Pancreas (tissue), 10 donors: Measurements from ENCODE around the gene C10orf71. TPM values are rescaled to one million over a fixed set of nuclear protein-coding genes. Genes with fewer than 3 reads are reported as not detected.

Source experiments
- ATAC-seq, 4 donors: fragments of 200-7000 bp; cut with Tn5 transposase; one replicate each; pipeline versions ENCODE4 v1.8.0 to v1.9.1; 2020; ENCODE audit warnings: mild to moderate bottlenecking in 4 of 4, moderate library complexity in 4 of 4
- DNase-seq, 6 donors: peaks; one replicate each; pipeline ENCODE4 v3.0.0-alpha.2; 2020
- FAIRE-seq: peaks from 2 replicates; lab custom pipeline; 2012; peaks lifted over from hg19 to GRCh38; lab: Jason Lieb, UNC
- H3K27ac ChIP-seq, 4 donors: fragments of 200-600 bp; sonication (generic); 1 replicate in 3 of 4; 2 replicates in 1 of 4; pipeline versions ENCODE4 v1.5.0 to v1.8.0; 2020
- H3K27me3 ChIP-seq, 4 donors: fragments of 200-600 bp; one replicate each; pipeline ENCODE4 v1.8.0; 2021
- H3K36me3 ChIP-seq, 3 donors: fragments of 200-600 bp; sonication (generic) in 1 of 3; one replicate each; pipeline versions ENCODE4 v1.5.0 to v1.8.0; 2020 to 2021
- H3K4me1 ChIP-seq, 3 donors: fragments of 200-600 bp; one replicate each; pipeline ENCODE4 v1.8.0; 2021
- H3K4me3 ChIP-seq, 4 donors: fragments of 200-600 bp; sonication (generic) in 2 of 4; one replicate each; pipeline versions ENCODE4 v1.5.0 to v1.8.0; 2020 to 2021
- H3K9me3 ChIP-seq, 4 donors: fragments of 200-600 bp; one replicate each; pipeline ENCODE4 v1.8.0; 2021
- CTCF ChIP-seq, 4 donors: fragments of 200-600 bp; sonication (generic) in 3 of 4; IDR thresholded peaks; one replicate each; pipeline versions ENCODE4 v1.5.0 to v1.8.0; 2021; ENCODE audit warnings: antibody characterized with exemption in 4 of 4
- WGBS, 2 donors: extraction: QIAGEN DNeasy Blood & Tissue Kit; methylation state at CpG; one replicate each; pipeline ENCODE4 v1.1.7; 2013; 5-methylcytosine and 5-hydroxymethylcytosine counted together
- intact Hi-C, 3 donors: fragments of 100-400 bp; cut with DNase I; formaldehyde crosslinking; loops; one replicate each; pipeline versions ENCODE4 v1.11.1 to v1.14.2; 2022
- polyA plus RNA-seq, 2 donors: library from polyadenylated mRNA; stranded (reverse); fragments of 200-250 nt; gene quantifications; one replicate each; pipeline ENCODE4 v1.2.3, GENCODE V29; 2013
- total RNA-seq, 6 donors: library from RNA; stranded (reverse); fragmentation: NEBNext Ultra II Directional in 4 of 6; extraction: Animal tissue kit (Norgen Biotek cat#: 25700) in 4 of 6; gene quantifications; one replicate each; pipeline versions ENCODE4 v1.2.1 to v1.2.4, GENCODE V29; 2021 to 2023
- donor health status: healthy with polysubstance abuse.
- donor health status: DM: no; HTN: no; CAD: no; lungs with moderate emphysema.
- donor health status: DM: no; HTN: no; CAD: no.
- donor health status: control.
- donor health status: control.
- donor health status: Bipolar disorder and iron deficiency.
- donor health status: DM: yes; HTN: yes; CAD: no.
- donor health status: DM: no; HTN: no; CAD: no.
- donor health status: DM: no; HTN: no; CAD: no.
- donor health status: DM: yes; HTN: yes; CAD: no.

C10orf71 gene
- total and polyA plus RNA-seq, 8 donors: 0.07 to 2.6 (median 0.50) TPM

GRCh38 chr10:49347342-49347741, 48.4 kb downstream of the C10orf71 start:
- FAIRE-seq (no peak), ATAC-seq (no peak), DNase-seq (no peak)
- TF ChIP-seq CTCF (IDR thresholded peaks at IDR 0.05): no peak
- Histone ChIP-seq H3K4me1 (no peaks in the 10 kb centered on the region), H3K4me3 (no peak overlapping the region), H3K9me3 (no peaks in the 10 kb centered on the region), H3K27me3 (no peaks in the 10 kb centered on the region), H3K36me3 (no peaks in the 10 kb centered on the region), H3K27ac (no peak overlapping the region)
- WGBS, 2 donors: 82 to 85% methylated on average over 4 of the region's 4 CpGs
- intact Hi-C loops: no loop called here

GRCh38 chr10:49347827-49348226, 48.9 kb downstream of the C10orf71 start:
- Histone ChIP-seq H3K9me3 (no peaks in the 10 kb centered on the region), H3K4me1 (no peaks in the 10 kb centered on the region), H3K36me3 (no peaks in the 10 kb centered on the region), H3K27me3 (no peaks in the 10 kb centered on the region), H3K4me3 (no peak overlapping the region), H3K27ac (no peak overlapping the region)
- 57 to 65% methylated on average over 3 of the region's 3 CpGs for WGBS, 2 donors
- no peak for DNase-seq
- TF ChIP-seq CTCF (IDR thresholded peaks at IDR 0.05): no peak
- intact Hi-C loops: no loop called here
- FAIRE-seq: no peak
- ATAC-seq: no peak

GRCh38 chr10:49348593-49348992, 49.6 kb downstream of the C10orf71 start:
- Histone ChIP-seq H3K27ac (no peak overlapping the region), H3K4me3 (no peak overlapping the region), H3K9me3 (no peaks in the 10 kb centered on the region), H3K27me3 (no peaks in the 10 kb centered on the region), H3K36me3 (no peaks in the 10 kb centered on the region), H3K4me1 (no peaks in the 10 kb centered on the region)
- WGBS, 2 donors: 43 to 52% methylated on average over 2 of the region's 2 CpGs
- FAIRE-seq (no peak), ATAC-seq (no peak), DNase-seq (no peak)
- TF ChIP-seq CTCF (IDR thresholded peaks at IDR 0.05): no peak
- intact Hi-C loops: no loop called here

- no peak for FAIRE-seq
- Histone ChIP-seq H3K4me1 (no peaks in the 10 kb centered on the region), H3K4me3 (no peak overlapping the region), H3K27ac (no peak overlapping the region), H3K36me3 (no peaks in the 10 kb centered on the region), H3K9me3 (no peaks in the 10 kb centered on the region), H3K27me3 (no peaks in the 10 kb centered on the region)
- no peak for TF ChIP-seq CTCF (IDR thresholded peaks at IDR 0.05)
- 83 to 94% methylated on average over 4 of the region's 4 CpGs for WGBS, 2 donors
- no peak for ATAC-seq
- intact Hi-C loops: no loop called here
- no peak for DNase-seq
Observed at GRCh38 chr10:49349390-49349789, 50.4 kb downstream of the C10orf71 start.

GRCh38 chr10:49350138-49350537, 51.2 kb downstream of the C10orf71 start:
- Histone ChIP-seq H3K4me1 (no peaks in the 10 kb centered on the region), H3K27ac (no peak overlapping the region), H3K4me3 (no peak overlapping the region), H3K27me3 (no peaks in the 10 kb centered on the region), H3K36me3 (no peaks in the 10 kb centered on the region), H3K9me3 (no peaks in the 10 kb centered on the region)
- ATAC-seq (no peak), DNase-seq (no peak), FAIRE-seq (no peak)
- TF ChIP-seq CTCF (IDR thresholded peaks at IDR 0.05): no peak
- intact Hi-C loops: no loop called here
